ENCODE data around the gene THOC6.
"Not testable (repeated sequence)": the region's sequence is repeated elsewhere in the genome, so short reads cannot be mapped to it uniquely, and the experiment has no call there.

The THOC6 gene

GRCh38 chr16:3057181-3058138 lies 33.6 kb downstream of the THOC6 start:
- no peak for DNase-seq

GRCh38 chr16:3058139-3059030 lies 34.5 kb downstream of the THOC6 start:
- DNase-seq = peak; percentile 65

- DNase-seq = peak; percentile 90
These were observed 35.3 kb downstream of the THOC6 start for GRCh38 chr16:3059041-3059722.

- DNase-seq = no peak
These were observed 35.9 kb downstream of the THOC6 start for GRCh38 chr16:3059723-3060242.

GRCh38 chr16:3060339-3061127 lies 36.7 kb downstream of the THOC6 start:
- no peak for DNase-seq

- no peak for DNase-seq
These were observed 38.7 kb downstream of the THOC6 start for GRCh38 chr16:3062553-3062952.

- DNase-seq = no peak
These were observed 40.0 kb downstream of the THOC6 start for GRCh38 chr16:3063625-3064386.

GRCh38 chr16:3065069-3065741 lies 41.4 kb downstream of the THOC6 start, which contains the start of gene IL32:
IL32 (plus strand) TSS chr16:3065640; CDS start chr16:3065812, 172 bp downstream.
- peak; percentile 82 for DNase-seq

- DNase-seq = peak; percentile 47
These were observed 42.1 kb downstream of the THOC6 start for GRCh38 chr16:3065742-3066439.

GRCh38 chr16:3066440-3066748 lies 42.6 kb downstream of the THOC6 start:
- DNase-seq = peak; percentile 26

GRCh38 chr16:3068487-3068886 lies 44.7 kb downstream of the THOC6 start:
- DNase-seq = peak; percentile 13

- not testable (repeated sequence) for DNase-seq
These were observed 45.3 kb downstream of the THOC6 start for GRCh38 chr16:3069146-3069545.

- DNase-seq = no peak
These were observed 46.8 kb downstream of the THOC6 start for GRCh38 chr16:3070608-3071111.

GRCh38 chr16:3071655-3072054 lies 47.8 kb downstream of the THOC6 start:
- no peak for DNase-seq

- DNase-seq = peak; percentile 51
These were observed 48.3 kb downstream of the THOC6 start for GRCh38 chr16:3072148-3072547.

GRCh38 chr16:3072576-3073263 lies 48.9 kb downstream of the THOC6 start:
- DNase-seq = not testable (repeated sequence)

GRCh38 chr16:3073448-3073847 lies 49.6 kb downstream of the THOC6 start:
- DNase-seq = no peak

GRCh38 chr16:3074860-3075522 lies 51.2 kb downstream of the THOC6 start:
- DNase-seq = peak; percentile 86

Measured in activated CD4-positive, alpha-beta T cell treated with anti-CD3 and anti-CD28 coated beads for 48 hours (primary cell).